Endothelial cell of umbilical vein (primary cell): ENCODE data around the gene CEP89.

Source experiments
- CTCF ChIP-seq, 2 donors: IDR thresholded peaks; 1 replicate in 1 of 2; 2 replicates in 1 of 2; pipeline ENCODE4 v1.5.1; 2011; ENCODE audit warnings: low read length in 2 of 2, mild to moderate bottlenecking in 2 of 2, moderate library complexity in 2 of 2, control low read depth in 1 of 2, inconsistent platforms in 1 of 2, low read depth in 1 of 2; ENCODE audit not compliant: insufficient read depth in 1 of 2; ENCODE audit errors: extremely low read depth in 1 of 2
- EZH2 ChIP-seq: IDR thresholded peaks from 2 replicates; pipeline ENCODE4 v1.6.1; 2012; ENCODE audit warnings: borderline replicate concordance, low read depth, mild to moderate bottlenecking, moderate library complexity, low read length, inconsistent platforms; ENCODE audit not compliant: severe bottlenecking
- GATA2 ChIP-seq: IDR thresholded peaks from 2 replicates; pipeline ENCODE4 v1.7.0; 2011; ENCODE audit warnings: low read depth, mild to moderate bottlenecking, moderate library complexity, mixed read lengths, low read length; ENCODE audit not compliant: insufficient read length, insufficient read depth
- MYC ChIP-seq: IDR thresholded peaks from one replicate; pipeline ENCODE4 v1.6.1; 2011; ENCODE audit warnings: mild to moderate bottlenecking, low read depth, low read length
- POLR2A ChIP-seq: IDR thresholded peaks from 2 replicates; pipeline ENCODE4 v1.6.1; 2012; ENCODE audit warnings: low read depth, mild to moderate bottlenecking, control low read depth, low read length
- POLR2AphosphoS5 ChIP-seq: IDR thresholded peaks from 2 replicates; pipeline ENCODE4 v1.6.1; 2012; ENCODE audit warnings: low read depth, mild to moderate bottlenecking, control low read depth, low read length, moderate library complexity; ENCODE audit not compliant: insufficient read depth

- TF ChIP-seq EZH2 (no peak), CTCF (IDR thresholded peaks at IDR 0.05; ENCODE audit: extremely low read depth in 1 of 2, insufficient read depth in 1 of 2, low read depth in 1 of 2, low read length in 2 of 2) (no peak), POLR2A (no peak), POLR2AphosphoS5 (no peak), MYC (no peak), GATA2 (no peak)
Measured at GRCh38 chr19:32829345-32829896, 142.3 kb downstream of the CEP89 start.
